Urinary bladder (tissue), 4 donors: Measurements from ENCODE around the gene CEMIP. TPM values are rescaled to one million over a fixed set of nuclear protein-coding genes. Genes with fewer than 3 reads are reported as not detected.

ENCODE experiments used
- DNase-seq: peaks from one replicate; pipeline ENCODE4 v3.0.0-alpha.2; 2015; ENCODE audit errors: extremely low spot score
- H3K27ac ChIP-seq: one replicate; pipeline ENCODE4 v1.5.1; 2013; ENCODE audit warnings: low read depth, mild to moderate bottlenecking, moderate library complexity
- H3K36me3 ChIP-seq: one replicate; pipeline ENCODE4 v1.6.1; 2013; ENCODE audit warnings: mild to moderate bottlenecking, moderate library complexity; ENCODE audit not compliant: insufficient read depth
- H3K4me1 ChIP-seq: one replicate; pipeline ENCODE4 v1.6.1; 2013; ENCODE audit warnings: mild to moderate bottlenecking, moderate library complexity; ENCODE audit not compliant: insufficient read depth
- H3K4me3 ChIP-seq: one replicate; pipeline ENCODE4 v1.5.1; 2013; ENCODE audit warnings: low read depth, low read length
- WGBS: extraction: QIAGEN DNeasy Blood & Tissue Kit; methylation state at CpG from one replicate; pipeline ENCODE4 v1.1.7; 2013; 5-methylcytosine and 5-hydroxymethylcytosine counted together
- polyA plus RNA-seq: library from polyadenylated mRNA; stranded (reverse); fragments of 200-250 nt; gene quantifications from one replicate; pipeline ENCODE4 v1.2.3, GENCODE V29; 2013
- total RNA-seq: library from RNA; depleted of rRNA; stranded (reverse); fragments of >200 nt; gene quantifications from one replicate; pipeline ENCODE4 v1.2.3, GENCODE V29; 2014
- donor health status: healthy with polysubstance abuse.
- donor health status: healthy.

The CEMIP gene
- total and polyA plus RNA-seq, 2 donors = 0.25 to 1.3 TPM

GRCh38 chr15:80967991-80968510 is 188.9 kb downstream of the CEMIP start:
- Histone ChIP-seq H3K4me3 (no peak overlapping the region), H3K27ac (no peak overlapping the region), H3K4me1 (no peaks in the 10 kb centered on the region), H3K36me3 (no peaks in the 10 kb centered on the region)
- WGBS = 96% methylated on average over 4 of the region's 4 CpGs
- DNase-seq = no peak

- Histone ChIP-seq H3K36me3 (no peaks in the 10 kb centered on the region), H3K4me3 (no peak overlapping the region), H3K27ac (no peak overlapping the region), H3K4me1 (no peaks in the 10 kb centered on the region)
- DNase-seq = no peak
- 88% methylated on average over 7 of the region's 7 CpGs for WGBS
These were observed 190.1 kb downstream of the CEMIP start for GRCh38 chr15:80969316-80969715.

- H3K4me1 ChIP-seq = no peaks in the 10 kb centered on the region
- WGBS = 52% methylated on average over 12 of the region's 12 CpGs
- DNase-seq = peak; percentile 33
- no peak overlapping the region for H3K4me3 ChIP-seq
- no peaks in the 10 kb centered on the region for H3K36me3 ChIP-seq
- no peak overlapping the region for H3K27ac ChIP-seq
These were observed 191.0 kb downstream of the CEMIP start for GRCh38 chr15:80970018-80970657.

GRCh38 chr15:80970658-80971057 is 191.5 kb downstream of the CEMIP start:
- Histone ChIP-seq H3K4me1 (no peaks in the 10 kb centered on the region), H3K36me3 (no peaks in the 10 kb centered on the region), H3K4me3 (no peak overlapping the region), H3K27ac (no peak overlapping the region)
- WGBS = 87% methylated on average over 3 of the region's 3 CpGs
- no peak for DNase-seq

GRCh38 chr15:80971143-80971542 is 192.0 kb downstream of the CEMIP start:
- Histone ChIP-seq H3K36me3 (no peaks in the 10 kb centered on the region), H3K4me1 (no peaks in the 10 kb centered on the region), H3K4me3 (no peak overlapping the region), H3K27ac (no peak overlapping the region)
- WGBS = 72% methylated on average over 2 of the region's 2 CpGs
- no peak for DNase-seq

GRCh38 chr15:80972276-80972675 is 193.1 kb downstream of the CEMIP start:
- no peak for DNase-seq
- Histone ChIP-seq H3K4me1 (no peaks in the 10 kb centered on the region), H3K4me3 (no peak overlapping the region), H3K27ac (no peak overlapping the region), H3K36me3 (no peaks in the 10 kb centered on the region)
- WGBS = 93% methylated on average over 3 of the region's 3 CpGs

GRCh38 chr15:80974914-80975313 is 195.7 kb downstream of the CEMIP start:
- no peak for DNase-seq
- 96% methylated on average over 4 of the region's 4 CpGs for WGBS
- H3K4me3 ChIP-seq = no peak overlapping the region
- no peak overlapping the region for H3K27ac ChIP-seq
- no peaks in the 10 kb centered on the region for H3K36me3 ChIP-seq
- H3K4me1 ChIP-seq = no peaks in the 10 kb centered on the region

- no peak overlapping the region for H3K4me3 ChIP-seq
- no peaks in the 10 kb centered on the region for H3K4me1 ChIP-seq
- H3K27ac ChIP-seq = no peak overlapping the region
- WGBS = 94% methylated on average over 4 of the region's 4 CpGs
- H3K36me3 ChIP-seq = no peaks in the 10 kb centered on the region
- DNase-seq = no peak
These were observed 197.7 kb downstream of the CEMIP start for GRCh38 chr15:80976851-80977250.

GRCh38 chr15:80977627-80978036 is 198.5 kb downstream of the CEMIP start:
- WGBS = 39% methylated on average over 7 of the region's 7 CpGs
- no peak overlapping the region for H3K27ac ChIP-seq

GRCh38 chr15:80978685-80979329 is 199.6 kb downstream of the CEMIP start:
- Histone ChIP-seq H3K4me3 (no peak overlapping the region), H3K36me3 (no peaks in the 10 kb centered on the region), H3K27ac (no peak overlapping the region), H3K4me1 (peaks cover 2% of the 10 kb centered on the region)
- DNase-seq = no peak
- WGBS = 85% methylated on average over 7 of the region's 7 CpGs

More at GRCh38 chr15:80977627-80978036, 198.5 kb downstream of the CEMIP start:
- Histone ChIP-seq H3K4me1 (no peaks in the 10 kb centered on the region), H3K36me3 (no peaks in the 10 kb centered on the region), H3K4me3 (no peak overlapping the region)
- no peak for DNase-seq

GRCh38 chr15:80979538-80980200 is 200.5 kb downstream of the CEMIP start:
- no peak for DNase-seq
- WGBS = 69% methylated on average over 8 of the region's 8 CpGs
- Histone ChIP-seq H3K4me1 (peaks cover 2% of the 10 kb centered on the region), H3K4me3 (no peak overlapping the region), H3K27ac (no peak overlapping the region), H3K36me3 (no peaks in the 10 kb centered on the region)

GRCh38 chr15:80982205-80982604 is 203.0 kb downstream of the CEMIP start:
- no peak for DNase-seq
- Histone ChIP-seq H3K4me1 (peaks cover 2% of the 10 kb centered on the region), H3K36me3 (no peaks in the 10 kb centered on the region), H3K27ac (no peak overlapping the region), H3K4me3 (no peak overlapping the region)
- WGBS = 86% methylated on average over 2 of the region's 2 CpGs

GRCh38 chr15:80982839-80983238 is 203.7 kb downstream of the CEMIP start:
- DNase-seq = no peak
- 74% methylated on average over 5 of the region's 5 CpGs for WGBS
- Histone ChIP-seq H3K4me1 (peaks cover 2% of the 10 kb centered on the region), H3K36me3 (no peaks in the 10 kb centered on the region), H3K4me3 (no peak overlapping the region), H3K27ac (no peak overlapping the region)

GRCh38 chr15:80984856-80985255 is 205.7 kb downstream of the CEMIP start:
- WGBS = 74% methylated on average over 9 of the region's 9 CpGs

More at GRCh38 chr15:80984856-80985255, 205.7 kb downstream of the CEMIP start:
- DNase-seq = no peak
- Histone ChIP-seq H3K4me1 (peaks cover 2% of the 10 kb centered on the region), H3K36me3 (no peaks in the 10 kb centered on the region), H3K27ac (no peak overlapping the region), H3K4me3 (no peak overlapping the region)
